Stimulated activated naive CD4-positive, alpha-beta T cell (primary cell): Measurements from ENCODE around the gene OVCA2.
A peak's percentile ranks its signal among the peaks of the same experiment; 100 is the strongest.
"Not testable (repeated sequence)": the region's sequence is repeated elsewhere in the genome, so short reads cannot be mapped to it uniquely, and the experiment has no call there.

Source experiments
- DNase-seq, 6 experiments: peaks; one replicate each; lab custom pipeline; 2025; lab: John Stamatoyannopoulos, UW

Gene OVCA2

GRCh38 chr17:2041561-2042389, at the start of gene OVCA2:
TSS of gene OVCA2 (plus strand) at chr17:2042022. CDS start at chr17:2042048, 26 bp downstream.
- peak; percentile 94 to 97 (median 96) for DNase-seq

- no peak for DNase-seq
These were observed 49.3 kb upstream of the OVCA2 start for GRCh38 chr17:1992541-1992940.

- no peak for DNase-seq
These were observed 47.1 kb upstream of the OVCA2 start for GRCh38 chr17:1994707-1995106.

- DNase-seq = no peak
These were observed 46.4 kb upstream of the OVCA2 start for GRCh38 chr17:1995321-1995892.

- DNase-seq = no peak
These were observed 45.7 kb upstream of the OVCA2 start for GRCh38 chr17:1995907-1996799.

GRCh38 chr17:1996800-1997288, 45.0 kb upstream of the OVCA2 start:
- no peak for DNase-seq

GRCh38 chr17:1997289-1997926, 44.4 kb upstream of the OVCA2 start:
- DNase-seq = no peak

GRCh38 chr17:1997927-1998742, 43.7 kb upstream of the OVCA2 start:
- peak in 1 of 6 experiments; percentile 7 for DNase-seq

GRCh38 chr17:1999557-2000251, 42.1 kb upstream of the OVCA2 start:
- no peak for DNase-seq

GRCh38 chr17:2002767-2003329, 39.0 kb upstream of the OVCA2 start:
- DNase-seq = no peak

- no peak for DNase-seq
These were observed 38.3 kb upstream of the OVCA2 start for GRCh38 chr17:2003525-2003924.

GRCh38 chr17:2004435-2004952, 37.3 kb upstream of the OVCA2 start:
- DNase-seq = no peak

GRCh38 chr17:2008332-2009126, 33.3 kb upstream of the OVCA2 start:
- DNase-seq = no peak

GRCh38 chr17:2009737-2010136, 32.1 kb upstream of the OVCA2 start:
- DNase-seq = no peak

GRCh38 chr17:2011411-2012371, 30.1 kb upstream of the OVCA2 start:
- DNase-seq = no peak

GRCh38 chr17:2012499-2012898, 29.3 kb upstream of the OVCA2 start:
- DNase-seq = no peak

GRCh38 chr17:2013220-2013993, 28.4 kb upstream of the OVCA2 start:
- DNase-seq = not testable (repeated sequence)
